ENCODE data around the gene GRIP2. TPM values are rescaled to one million over a fixed set of nuclear protein-coding genes. Genes with fewer than 3 reads are reported as not detected.

Gene GRIP2
- total and polyA plus RNA-seq, 2 donors (not counting 3 experiments of a cell fraction or from before 2014, with no cell fraction given) = not detected

GRCh38 chr3:14518432-14518802, 21.7 kb downstream of the GRIP2 start:
- Histone ChIP-seq H3K27ac (ENCODE audit: insufficient read depth, low read depth, low read length) (no peak overlapping the region), H4K20me1 (replicated peaks; ENCODE audit: control insufficient read depth, extremely low read depth, insufficient read depth, low read length) (no peaks in the 10 kb centered on the region), H2AFZ (ENCODE audit: low read depth, low read length) (no peak overlapping the region), H3K9ac (replicated peaks; ENCODE audit: extremely low read depth, insufficient read depth, low read length) (no peak overlapping the region), H3K9me1 (replicated peaks; ENCODE audit: control insufficient read depth, extremely low read depth, insufficient read depth, low read length) (no peaks in the 10 kb centered on the region), H3K4me2 (ENCODE audit: insufficient read depth, low read length) (no peak overlapping the region), H3K4me3 (replicated peaks in 1 of 3; ENCODE audit: insufficient read depth in 1 of 3, low read depth in 1 of 3, low read length in 3 of 3) (no peak overlapping the region), H3K27me3 (ENCODE audit: control insufficient read depth in 2 of 2, insufficient read depth in 2 of 2, low read length in 2 of 2) (no peaks in the 10 kb centered on the region), H3K79me2 (ENCODE audit: control insufficient read depth, insufficient read depth, low read length) (no peaks in the 10 kb centered on the region), H3K4me1 (ENCODE audit: control insufficient read depth, extremely low read depth, insufficient read depth, low read length) (no peaks in the 10 kb centered on the region), H3K9me3 (replicated peaks; ENCODE audit: control insufficient read depth, insufficient read depth, low read length) (no peaks in the 10 kb centered on the region), H3K36me3 (ENCODE audit: control insufficient read depth in 2 of 2, extremely low read depth in 1 of 2, insufficient read depth in 2 of 2, low read length in 2 of 2) (no peaks in the 10 kb centered on the region)
- FAIRE-seq = no peak
- CTCF ChIA-PET = interaction anchor here (0.9 to 1.7 kb wide), 2 partner anchors 257 to 315 kb away, joined by 3 to 6 read pairs; no protein-coding TSS in a partner anchor
- no TSS peak for BruUV-seq (replicated peaks)
- TF ChIP-seq MYC (IDR thresholded peaks at IDR 0.05; ENCODE audit: low read depth, low read length) (no peak), CTCF (IDR thresholded peaks at IDR 0.05; ENCODE audit: extremely low read depth in 1 of 2, insufficient read depth in 1 of 2, low read depth in 1 of 2, low read length in 2 of 2) (no peak), GATA2 (IDR thresholded peaks at IDR 0.05; ENCODE audit: insufficient read depth, insufficient read length, low read depth, low read length) (no peak), EZH2 (IDR thresholded peaks at IDR 0.05; ENCODE audit: borderline replicate concordance, low read depth, low read length, severe bottlenecking) (no peak), POLR2AphosphoS5 (IDR thresholded peaks at IDR 0.05; ENCODE audit: insufficient read depth, low read depth, low read length) (no peak), FOS (IDR thresholded peaks at IDR 0.05; ENCODE audit: borderline replicate concordance, insufficient read depth, low read length) (no peak), POLR2A (IDR thresholded peaks at IDR 0.05; ENCODE audit: low read depth, low read length) (no peak)
- DNase-seq (ENCODE audit: low read depth, low spot score) = no peak
- intact Hi-C loops (cut with micrococcal nuclease) (no loop called here), dilution Hi-C loops (cut with MboI; ENCODE audit: extremely low pct_ligation_motif_present, low sequenced_read_pairs) (no loop called here)
- POLR2A ChIA-PET = no interaction called here

All from endothelial cell of umbilical vein (primary cell).